HEK293 (cell line): ENCODE measurements around the gene CHKA.

ENCODE experiments used
- KLF9 ChIP-seq: fragments of 450-650 bp; formaldehyde crosslinking; IDR thresholded peaks from 2 replicates; pipeline ENCODE4 v1.5.1; 2016; ENCODE audit warnings: missing biosample characterization, missing genetic modification characterization, low read depth
- RBAK ChIP-seq: fragments of 450-650 bp; formaldehyde crosslinking; IDR thresholded peaks from 2 replicates; pipeline ENCODE4 v1.5.1; 2016; ENCODE audit warnings: missing biosample characterization, missing genetic modification characterization
- REPIN1 ChIP-seq: fragments of 450-650 bp; formaldehyde crosslinking; IDR thresholded peaks from 2 replicates; pipeline ENCODE4 v1.5.1; 2017; ENCODE audit warnings: missing biosample characterization, missing genetic modification characterization, low read depth
- SP2 ChIP-seq: fragments of 450-650 bp; formaldehyde crosslinking; IDR thresholded peaks from 2 replicates; pipeline ENCODE4 v1.5.1; 2016; ENCODE audit warnings: missing biosample characterization, missing genetic modification characterization
- YY1 ChIP-seq: fragments of 450-650 bp; formaldehyde crosslinking; IDR thresholded peaks from 2 replicates; pipeline ENCODE4 v1.5.1; 2018; ENCODE audit warnings: missing biosample characterization, missing genetic modification characterization
- ZNF274 ChIP-seq, 2 experiments: fragments of 200-500 bp in 1 of 2; fragments of 450-650 bp in 1 of 2; sonication (Bioruptor generic) in 1 of 2; formaldehyde crosslinking in 1 of 2; IDR thresholded peaks; 2 replicates each; pipeline versions ENCODE4 v1.5.1 to v1.6.1; 2014 to 2016; ENCODE audit warnings: borderline replicate concordance in 1 of 2, inconsistent platforms in 1 of 2, low read length in 1 of 2, missing biosample characterization in 1 of 2, missing genetic modification characterization in 1 of 2
- ZNF324 ChIP-seq: fragments of 450-650 bp; formaldehyde crosslinking; IDR thresholded peaks from 2 replicates; pipeline ENCODE4 v1.5.1; 2016; ENCODE audit warnings: missing biosample characterization, missing genetic modification characterization
- ZNF416 ChIP-seq: fragments of 450-650 bp; formaldehyde crosslinking; IDR thresholded peaks from 2 replicates; pipeline ENCODE4 v1.5.1; 2016; ENCODE audit warnings: missing biosample characterization, missing genetic modification characterization
- ZNF610 ChIP-seq: fragments of 450-650 bp; formaldehyde crosslinking; IDR thresholded peaks from 2 replicates; pipeline ENCODE4 v1.5.1; 2016; ENCODE audit warnings: missing biosample characterization, missing genetic modification characterization, borderline replicate concordance
- ZNF830 ChIP-seq: fragments of 450-650 bp; IDR thresholded peaks from 2 replicates; pipeline ENCODE4 v1.5.0; 2018; ENCODE audit warnings: missing biosample characterization, missing genetic modification characterization, low read depth, mild to moderate bottlenecking, moderate library complexity
- TF ChIP-seq, protein P1 (sequence below): fragments of 450-650 bp; formaldehyde crosslinking; IDR thresholded peaks from 2 replicates; pipeline ENCODE4 v1.5.1; 2016; ENCODE audit warnings: missing biosample characterization, missing genetic modification characterization
- TF ChIP-seq, protein P2 (sequence below): fragments of 450-650 bp; formaldehyde crosslinking; IDR thresholded peaks from 2 replicates; pipeline ENCODE4 v1.5.1; 2016; ENCODE audit warnings: missing biosample characterization, missing genetic modification characterization
- TF ChIP-seq, protein P3 (sequence below): fragments of 450-650 bp; IDR thresholded peaks from 2 replicates; pipeline ENCODE4 v1.5.1; 2018; ENCODE audit warnings: missing biosample characterization, missing genetic modification characterization
- TF ChIP-seq, protein P4 (sequence below): fragments of 450-650 bp; formaldehyde crosslinking; conservative IDR thresholded peaks from 2 replicates; pipeline ENCODE4 v1.5.1; 2016; ENCODE audit warnings: low read depth, missing biosample characterization, missing genetic modification characterization

DNA sequence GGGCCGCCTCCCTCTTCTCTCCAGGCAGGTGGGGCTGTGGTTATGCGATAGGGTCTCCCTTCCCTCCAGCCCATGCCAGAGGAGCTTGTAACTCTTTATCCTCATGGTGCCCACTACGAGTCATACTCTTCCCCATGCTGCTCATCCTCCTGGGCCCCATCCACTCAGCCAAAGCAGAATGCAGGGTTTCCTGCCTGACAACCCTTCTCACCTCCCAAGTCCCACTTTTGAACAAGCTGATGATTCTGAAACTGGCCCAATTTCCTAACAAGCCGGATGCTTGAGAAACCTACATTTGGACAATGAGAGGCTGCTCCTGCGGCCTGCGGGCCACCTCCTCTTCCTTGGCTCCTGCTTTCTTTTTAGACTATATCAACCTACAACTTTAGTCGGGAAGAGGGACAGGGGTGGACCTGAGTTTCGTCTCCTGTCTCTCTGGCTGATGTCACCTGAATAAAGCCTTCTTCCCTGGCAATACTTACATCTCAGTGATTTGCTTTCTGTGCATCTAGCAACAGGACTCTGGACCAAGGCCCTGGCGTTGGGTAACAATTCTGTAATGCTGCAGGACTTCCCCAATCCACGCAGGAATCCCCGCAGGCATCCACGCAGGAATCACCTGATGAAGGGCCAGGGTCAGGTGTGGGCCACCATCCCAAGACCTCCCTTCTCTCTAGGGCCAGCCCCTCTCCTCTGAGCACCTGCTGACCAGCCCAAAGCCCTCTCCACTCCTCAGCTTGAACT, 92.2 kb downstream of the CHKA start:
- TF ChIP-seq ZNF274 (IDR thresholded peaks at IDR 0.05; ENCODE audit: low read length) (no peak), ZNF274 (tag by site-specific recombination; IDR thresholded peaks at IDR 0.05; ENCODE audit: borderline replicate concordance) (no peak), YY1 (no peak), ZNF610 (tag by site-specific recombination) (no peak), SP2 (tag by site-specific recombination) (no peak), RBAK (no peak), KLF9 (no peak), REPIN1 (tag by site-specific recombination) (no peak), ZNF324 (tag by site-specific recombination) (no peak), ZNF416 (tag by site-specific recombination) (no peak), ZNF830 (tag by site-specific recombination) (no peak)
- TF ChIP-seq, protein P1, sequence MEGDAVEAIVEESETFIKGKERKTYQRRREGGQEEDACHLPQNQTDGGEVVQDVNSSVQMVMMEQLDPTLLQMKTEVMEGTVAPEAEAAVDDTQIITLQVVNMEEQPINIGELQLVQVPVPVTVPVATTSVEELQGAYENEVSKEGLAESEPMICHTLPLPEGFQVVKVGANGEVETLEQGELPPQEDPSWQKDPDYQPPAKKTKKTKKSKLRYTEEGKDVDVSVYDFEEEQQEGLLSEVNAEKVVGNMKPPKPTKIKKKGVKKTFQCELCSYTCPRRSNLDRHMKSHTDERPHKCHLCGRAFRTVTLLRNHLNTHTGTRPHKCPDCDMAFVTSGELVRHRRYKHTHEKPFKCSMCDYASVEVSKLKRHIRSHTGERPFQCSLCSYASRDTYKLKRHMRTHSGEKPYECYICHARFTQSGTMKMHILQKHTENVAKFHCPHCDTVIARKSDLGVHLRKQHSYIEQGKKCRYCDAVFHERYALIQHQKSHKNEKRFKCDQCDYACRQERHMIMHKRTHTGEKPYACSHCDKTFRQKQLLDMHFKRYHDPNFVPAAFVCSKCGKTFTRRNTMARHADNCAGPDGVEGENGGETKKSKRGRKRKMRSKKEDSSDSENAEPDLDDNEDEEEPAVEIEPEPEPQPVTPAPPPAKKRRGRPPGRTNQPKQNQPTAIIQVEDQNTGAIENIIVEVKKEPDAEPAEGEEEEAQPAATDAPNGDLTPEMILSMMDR: no peak
- TF ChIP-seq, protein P2, sequence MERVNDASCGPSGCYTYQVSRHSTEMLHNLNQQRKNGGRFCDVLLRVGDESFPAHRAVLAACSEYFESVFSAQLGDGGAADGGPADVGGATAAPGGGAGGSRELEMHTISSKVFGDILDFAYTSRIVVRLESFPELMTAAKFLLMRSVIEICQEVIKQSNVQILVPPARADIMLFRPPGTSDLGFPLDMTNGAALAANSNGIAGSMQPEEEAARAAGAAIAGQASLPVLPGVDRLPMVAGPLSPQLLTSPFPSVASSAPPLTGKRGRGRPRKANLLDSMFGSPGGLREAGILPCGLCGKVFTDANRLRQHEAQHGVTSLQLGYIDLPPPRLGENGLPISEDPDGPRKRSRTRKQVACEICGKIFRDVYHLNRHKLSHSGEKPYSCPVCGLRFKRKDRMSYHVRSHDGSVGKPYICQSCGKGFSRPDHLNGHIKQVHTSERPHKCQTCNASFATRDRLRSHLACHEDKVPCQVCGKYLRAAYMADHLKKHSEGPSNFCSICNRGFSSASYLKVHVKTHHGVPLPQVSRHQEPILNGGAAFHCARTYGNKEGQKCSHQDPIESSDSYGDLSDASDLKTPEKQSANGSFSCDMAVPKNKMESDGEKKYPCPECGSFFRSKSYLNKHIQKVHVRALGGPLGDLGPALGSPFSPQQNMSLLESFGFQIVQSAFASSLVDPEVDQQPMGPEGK: no peak
- TF ChIP-seq, protein P3, sequence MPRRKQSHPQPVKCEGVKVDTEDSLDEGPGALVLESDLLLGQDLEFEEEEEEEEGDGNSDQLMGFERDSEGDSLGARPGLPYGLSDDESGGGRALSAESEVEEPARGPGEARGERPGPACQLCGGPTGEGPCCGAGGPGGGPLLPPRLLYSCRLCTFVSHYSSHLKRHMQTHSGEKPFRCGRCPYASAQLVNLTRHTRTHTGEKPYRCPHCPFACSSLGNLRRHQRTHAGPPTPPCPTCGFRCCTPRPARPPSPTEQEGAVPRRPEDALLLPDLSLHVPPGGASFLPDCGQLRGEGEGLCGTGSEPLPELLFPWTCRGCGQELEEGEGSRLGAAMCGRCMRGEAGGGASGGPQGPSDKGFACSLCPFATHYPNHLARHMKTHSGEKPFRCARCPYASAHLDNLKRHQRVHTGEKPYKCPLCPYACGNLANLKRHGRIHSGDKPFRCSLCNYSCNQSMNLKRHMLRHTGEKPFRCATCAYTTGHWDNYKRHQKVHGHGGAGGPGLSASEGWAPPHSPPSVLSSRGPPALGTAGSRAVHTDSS (tag by site-specific recombination): no peak
- TF ChIP-seq, protein P4, sequence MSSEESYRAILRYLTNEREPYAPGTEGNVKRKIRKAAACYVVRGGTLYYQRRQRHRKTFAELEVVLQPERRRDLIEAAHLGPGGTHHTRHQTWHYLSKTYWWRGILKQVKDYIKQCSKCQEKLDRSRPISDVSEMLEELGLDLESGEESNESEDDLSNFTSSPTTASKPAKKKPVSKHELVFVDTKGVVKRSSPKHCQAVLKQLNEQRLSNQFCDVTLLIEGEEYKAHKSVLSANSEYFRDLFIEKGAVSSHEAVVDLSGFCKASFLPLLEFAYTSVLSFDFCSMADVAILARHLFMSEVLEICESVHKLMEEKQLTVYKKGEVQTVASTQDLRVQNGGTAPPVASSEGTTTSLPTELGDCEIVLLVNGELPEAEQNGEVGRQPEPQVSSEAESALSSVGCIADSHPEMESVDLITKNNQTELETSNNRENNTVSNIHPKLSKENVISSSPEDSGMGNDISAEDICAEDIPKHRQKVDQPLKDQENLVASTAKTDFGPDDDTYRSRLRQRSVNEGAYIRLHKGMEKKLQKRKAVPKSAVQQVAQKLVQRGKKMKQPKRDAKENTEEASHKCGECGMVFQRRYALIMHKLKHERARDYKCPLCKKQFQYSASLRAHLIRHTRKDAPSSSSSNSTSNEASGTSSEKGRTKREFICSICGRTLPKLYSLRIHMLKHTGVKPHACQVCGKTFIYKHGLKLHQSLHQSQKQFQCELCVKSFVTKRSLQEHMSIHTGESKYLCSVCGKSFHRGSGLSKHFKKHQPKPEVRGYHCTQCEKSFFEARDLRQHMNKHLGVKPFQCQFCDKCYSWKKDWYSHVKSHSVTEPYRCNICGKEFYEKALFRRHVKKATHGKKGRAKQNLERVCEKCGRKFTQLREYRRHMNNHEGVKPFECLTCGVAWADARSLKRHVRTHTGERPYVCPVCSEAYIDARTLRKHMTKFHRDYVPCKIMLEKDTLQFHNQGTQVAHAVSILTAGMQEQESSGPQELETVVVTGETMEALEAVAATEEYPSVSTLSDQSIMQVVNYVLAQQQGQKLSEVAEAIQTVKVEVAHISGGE: no peak
